Transverse colon (tissue), 4 donors: ENCODE data around the gene PPM1J.

Source experiments
- POLR2A ChIP-seq: fragments of 450-650 bp; IDR thresholded peaks from one replicate; pipeline ENCODE4 v1.6.1; 2016; ENCODE audit warnings: antibody characterized with exemption, mild to moderate bottlenecking, moderate library complexity
- POLR2AphosphoS5 ChIP-seq, 3 donors: sonication (generic); formaldehyde crosslinking; IDR thresholded peaks; one replicate each; pipeline ENCODE4 v1.6.1; 2016; ENCODE audit warnings: antibody characterized with exemption in 3 of 3
- TF ChIP-seq, protein P1 (sequence below), 5 experiments: fragments of 200-600 bp in 3 of 5; fragments of 450-650 bp in 2 of 5; sonication (generic) in 3 of 5; IDR thresholded peaks; 1 replicate in 2 of 5; 2 replicates in 3 of 5; pipeline ENCODE4 v1.5.1; 2016 to 2017; ENCODE audit warnings: antibody characterized with exemption in 5 of 5, inconsistent platforms in 3 of 5, mild to moderate bottlenecking in 2 of 5, moderate library complexity in 1 of 5

GRCh38 chr1:112723511-112723839 is 8.3 kb upstream of the PPM1J start:
- TF ChIP-seq, protein P1, sequence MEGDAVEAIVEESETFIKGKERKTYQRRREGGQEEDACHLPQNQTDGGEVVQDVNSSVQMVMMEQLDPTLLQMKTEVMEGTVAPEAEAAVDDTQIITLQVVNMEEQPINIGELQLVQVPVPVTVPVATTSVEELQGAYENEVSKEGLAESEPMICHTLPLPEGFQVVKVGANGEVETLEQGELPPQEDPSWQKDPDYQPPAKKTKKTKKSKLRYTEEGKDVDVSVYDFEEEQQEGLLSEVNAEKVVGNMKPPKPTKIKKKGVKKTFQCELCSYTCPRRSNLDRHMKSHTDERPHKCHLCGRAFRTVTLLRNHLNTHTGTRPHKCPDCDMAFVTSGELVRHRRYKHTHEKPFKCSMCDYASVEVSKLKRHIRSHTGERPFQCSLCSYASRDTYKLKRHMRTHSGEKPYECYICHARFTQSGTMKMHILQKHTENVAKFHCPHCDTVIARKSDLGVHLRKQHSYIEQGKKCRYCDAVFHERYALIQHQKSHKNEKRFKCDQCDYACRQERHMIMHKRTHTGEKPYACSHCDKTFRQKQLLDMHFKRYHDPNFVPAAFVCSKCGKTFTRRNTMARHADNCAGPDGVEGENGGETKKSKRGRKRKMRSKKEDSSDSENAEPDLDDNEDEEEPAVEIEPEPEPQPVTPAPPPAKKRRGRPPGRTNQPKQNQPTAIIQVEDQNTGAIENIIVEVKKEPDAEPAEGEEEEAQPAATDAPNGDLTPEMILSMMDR (IDR thresholded peaks at IDR 0.05) = no peak
- TF ChIP-seq POLR2AphosphoS5 (IDR thresholded peaks at IDR 0.05) (no peak), POLR2A (no peak)
